ENCODE measurements around the gene HRH4. TPM values are rescaled to one million over a fixed set of nuclear protein-coding genes. Genes with fewer than 3 reads are reported as not detected.
A peak's percentile ranks its signal among the peaks of the same experiment; 100 is the strongest.

Gene HRH4
- total RNA-seq, 3 donors from 2014 or later = 0.28 to 0.29 TPM; not detected in 1

DNA sequence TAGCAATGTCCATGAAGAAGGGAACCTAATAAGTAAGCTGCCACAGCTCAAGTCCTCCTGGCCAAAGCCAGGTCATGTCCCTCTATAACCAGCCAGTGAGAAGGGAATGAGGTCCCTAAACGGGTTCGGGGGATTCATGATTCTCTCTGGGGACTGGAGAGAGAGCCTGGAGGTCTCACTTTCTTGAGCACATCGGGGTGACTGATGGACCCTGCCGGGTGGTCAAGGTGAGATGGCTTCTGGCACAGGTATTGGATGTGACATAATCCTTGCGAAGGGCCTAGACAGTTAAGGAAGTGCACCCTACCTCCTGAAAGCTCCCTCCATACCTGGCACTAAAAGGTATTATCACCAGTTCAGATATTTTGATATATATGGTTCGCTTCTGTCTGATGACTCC is 45.7 kb downstream of the HRH4 start:
- intact Hi-C loops (cut with DNase I, micrococcal nuclease) = no loop called here
- ATAC-seq (no peak), DNase-seq (no peak)
- Histone ChIP-seq H3K4me3 (no peak overlapping the region), H3K9me3 (no peaks in the 10 kb centered on the region), H3K36me3 (ENCODE audit: low read depth) (no peaks in the 10 kb centered on the region), H3K4me1 (ENCODE audit: low read depth) (no peaks in the 10 kb centered on the region)
- TF ChIP-seq, protein P1, sequence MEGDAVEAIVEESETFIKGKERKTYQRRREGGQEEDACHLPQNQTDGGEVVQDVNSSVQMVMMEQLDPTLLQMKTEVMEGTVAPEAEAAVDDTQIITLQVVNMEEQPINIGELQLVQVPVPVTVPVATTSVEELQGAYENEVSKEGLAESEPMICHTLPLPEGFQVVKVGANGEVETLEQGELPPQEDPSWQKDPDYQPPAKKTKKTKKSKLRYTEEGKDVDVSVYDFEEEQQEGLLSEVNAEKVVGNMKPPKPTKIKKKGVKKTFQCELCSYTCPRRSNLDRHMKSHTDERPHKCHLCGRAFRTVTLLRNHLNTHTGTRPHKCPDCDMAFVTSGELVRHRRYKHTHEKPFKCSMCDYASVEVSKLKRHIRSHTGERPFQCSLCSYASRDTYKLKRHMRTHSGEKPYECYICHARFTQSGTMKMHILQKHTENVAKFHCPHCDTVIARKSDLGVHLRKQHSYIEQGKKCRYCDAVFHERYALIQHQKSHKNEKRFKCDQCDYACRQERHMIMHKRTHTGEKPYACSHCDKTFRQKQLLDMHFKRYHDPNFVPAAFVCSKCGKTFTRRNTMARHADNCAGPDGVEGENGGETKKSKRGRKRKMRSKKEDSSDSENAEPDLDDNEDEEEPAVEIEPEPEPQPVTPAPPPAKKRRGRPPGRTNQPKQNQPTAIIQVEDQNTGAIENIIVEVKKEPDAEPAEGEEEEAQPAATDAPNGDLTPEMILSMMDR (IDR thresholded peaks at IDR 0.05) = no peak

DNA sequence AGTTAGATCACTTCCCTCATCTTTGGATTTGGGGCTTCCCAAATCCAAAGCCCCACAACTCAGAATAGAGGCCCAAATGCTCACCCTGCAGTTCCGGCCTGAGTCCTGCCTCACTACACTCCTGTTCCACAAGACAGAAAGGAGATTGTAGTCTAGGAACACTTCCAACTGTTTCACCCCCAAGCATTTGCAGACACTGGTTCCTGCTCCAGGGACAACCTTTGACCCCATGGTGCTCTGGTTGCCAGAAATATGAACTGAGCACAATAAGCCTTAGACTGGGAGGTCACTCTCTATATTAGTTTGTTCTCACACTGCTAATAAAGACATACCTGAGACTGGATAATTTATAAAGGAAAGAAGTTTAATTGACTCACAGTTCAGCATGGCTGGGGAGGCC is 49.0 kb downstream of the HRH4 start:
- ATAC-seq (no peak), DNase-seq (no peak)
- no peaks in the 10 kb centered on the region for H3K9me3 ChIP-seq
- no peaks in the 10 kb centered on the region for H3K36me3 ChIP-seq (ENCODE audit: low read depth)
- no peaks in the 10 kb centered on the region for H3K4me1 ChIP-seq (ENCODE audit: low read depth)
- intact Hi-C loops (cut with DNase I, micrococcal nuclease) = no loop called here
- TF ChIP-seq, protein P1 (IDR thresholded peaks at IDR 0.05) = no peak
- no peak overlapping the region for H3K4me3 ChIP-seq

DNA sequence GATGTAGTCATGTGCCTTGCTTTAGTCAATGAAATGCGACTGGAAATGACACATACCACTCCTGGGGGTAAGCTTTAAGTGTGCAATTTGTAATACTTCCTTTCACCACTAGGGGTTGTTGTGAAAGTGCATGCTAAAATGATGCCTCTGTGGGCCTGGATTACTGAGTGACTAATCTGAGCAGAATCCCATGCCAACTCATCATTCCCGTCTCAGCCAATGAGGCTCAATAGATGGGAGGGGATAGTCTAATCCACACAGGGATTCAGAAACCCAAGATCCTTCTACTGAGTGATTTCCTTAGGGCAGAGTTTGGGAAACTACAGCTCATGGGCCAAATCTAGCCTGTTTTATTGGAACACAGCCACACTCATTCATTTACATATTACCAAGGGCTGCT is 54.0 kb downstream of the HRH4 start:
- TF ChIP-seq, protein P1 (IDR thresholded peaks at IDR 0.05) = peak; percentile 40
- Histone ChIP-seq H3K9me3 (no peaks in the 10 kb centered on the region), H3K36me3 (ENCODE audit: low read depth) (no peaks in the 10 kb centered on the region), H3K4me3 (no peak overlapping the region), H3K4me1 (ENCODE audit: low read depth) (no peaks in the 10 kb centered on the region)
- DNase-seq (no peak), ATAC-seq (peak; percentile 51)
- intact Hi-C loops (cut with DNase I, micrococcal nuclease) = no loop called here

DNA sequence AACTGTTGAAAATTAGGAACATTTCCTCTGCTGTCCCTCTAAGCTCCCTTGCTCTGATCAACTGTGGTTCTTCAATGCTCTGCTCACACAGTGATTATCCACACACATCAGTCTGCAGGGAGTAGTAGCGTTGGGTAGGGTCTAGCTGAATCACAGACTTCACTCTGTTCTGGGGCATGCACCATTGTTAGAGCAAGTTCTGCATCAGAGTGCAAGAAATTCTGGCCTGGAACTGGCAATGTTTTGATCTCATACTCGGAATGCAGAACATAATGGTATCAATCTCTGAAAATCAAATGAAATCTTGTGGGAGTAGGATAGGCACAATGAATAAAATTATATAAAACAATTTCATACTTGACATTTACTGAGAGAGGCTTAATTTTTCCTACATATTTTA is 55.3 kb downstream of the HRH4 start:
- Histone ChIP-seq H3K9me3 (no peaks in the 10 kb centered on the region), H3K4me3 (no peak overlapping the region), H3K4me1 (ENCODE audit: low read depth) (no peaks in the 10 kb centered on the region), H3K36me3 (ENCODE audit: low read depth) (no peaks in the 10 kb centered on the region)
- intact Hi-C loops (cut with DNase I, micrococcal nuclease) = no loop called here
- no peak for ATAC-seq
- TF ChIP-seq, protein P1 (IDR thresholded peaks at IDR 0.05) = no peak
- DNase-seq = no peak

DNA sequence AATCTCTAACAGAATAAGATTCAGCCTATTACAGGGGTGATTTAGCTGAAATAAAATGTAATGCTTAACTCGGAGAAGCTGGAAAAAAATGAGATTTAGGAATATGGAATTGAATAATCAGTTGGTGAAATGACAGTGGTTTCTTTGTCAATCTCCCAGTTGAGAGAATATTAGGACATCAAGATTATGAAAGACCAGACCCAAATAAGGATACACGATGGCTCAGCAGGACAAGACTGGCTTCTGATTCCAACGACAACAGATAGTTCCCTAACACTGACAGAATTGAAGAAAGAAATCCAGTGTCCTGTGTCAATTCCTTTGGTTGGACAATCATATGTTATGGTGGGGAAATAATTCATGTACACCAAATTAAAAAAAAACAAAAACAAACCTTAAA is 55.8 kb downstream of the HRH4 start:
- H3K9me3 ChIP-seq = no peaks in the 10 kb centered on the region
- intact Hi-C loops (cut with DNase I, micrococcal nuclease) = no loop called here
- DNase-seq = no peak
- H3K36me3 ChIP-seq (ENCODE audit: low read depth) = no peaks in the 10 kb centered on the region
- TF ChIP-seq, protein P1 (IDR thresholded peaks at IDR 0.05) = no peak
- no peaks in the 10 kb centered on the region for H3K4me1 ChIP-seq (ENCODE audit: low read depth)
- no peak overlapping the region for H3K4me3 ChIP-seq
- ATAC-seq = no peak

DNA sequence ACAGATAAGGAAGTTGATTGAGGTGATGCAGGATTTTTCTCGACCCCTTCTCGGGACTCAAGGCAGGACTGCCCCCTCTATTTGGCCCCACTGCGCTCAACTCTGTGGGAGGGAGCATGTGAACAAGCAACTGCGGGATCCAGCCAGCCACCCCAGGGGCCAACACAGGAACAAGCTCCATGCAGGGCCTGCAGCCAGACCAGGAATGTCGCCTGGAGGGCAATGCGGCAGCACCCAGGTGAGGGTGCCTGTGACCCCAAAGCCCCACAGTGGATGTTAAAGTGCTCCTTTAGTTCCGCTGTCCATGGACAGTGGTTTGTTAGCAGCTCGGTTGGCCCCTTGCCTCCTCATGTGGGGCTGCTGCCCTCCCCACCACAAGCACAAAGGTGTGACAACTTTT is 57.1 kb downstream of the HRH4 start:
- no peaks in the 10 kb centered on the region for H3K36me3 ChIP-seq (ENCODE audit: low read depth)
- H3K4me1 ChIP-seq (ENCODE audit: low read depth) = no peaks in the 10 kb centered on the region
- TF ChIP-seq, protein P1 (IDR thresholded peaks at IDR 0.05) = no peak
- no peak for ATAC-seq
- H3K4me3 ChIP-seq = no peak overlapping the region
- intact Hi-C loops (cut with DNase I, micrococcal nuclease) = no loop called here
- H3K9me3 ChIP-seq = no peaks in the 10 kb centered on the region
- DNase-seq = no peak

All from mucosa of descending colon (tissue), 3 donors.